ENCODE data around the gene SS18L1. TPM values are rescaled to one million over a fixed set of nuclear protein-coding genes. Genes with fewer than 3 reads are reported as not detected.

The SS18L1 gene
- total RNA-seq, 1 experiment from 2014 or later = 18.0 TPM

- no peak for DNase-seq (ENCODE audit: low read depth)
These were observed 48.4 kb downstream of the SS18L1 start for GRCh38 chr20:62191781-62192559.

GRCh38 chr20:62192635-62193034 lies 49.1 kb downstream of the SS18L1 start:
- no peak for DNase-seq (ENCODE audit: low read depth)

GRCh38 chr20:62193079-62194025 lies 49.8 kb downstream of the SS18L1 start:
- no peak for DNase-seq (ENCODE audit: low read depth)

- DNase-seq (ENCODE audit: low read depth) = no peak
These were observed 51.5 kb downstream of the SS18L1 start for GRCh38 chr20:62195075-62195405.

GRCh38 chr20:62195736-62196135 lies 52.2 kb downstream of the SS18L1 start:
- no peak for DNase-seq (ENCODE audit: low read depth)

GRCh38 chr20:62196286-62196685 lies 52.7 kb downstream of the SS18L1 start:
- DNase-seq (ENCODE audit: low read depth) = no peak

- no peak for DNase-seq (ENCODE audit: low read depth)
These were observed 53.7 kb downstream of the SS18L1 start for GRCh38 chr20:62197311-62197710.

- DNase-seq (ENCODE audit: low read depth) = no peak
These were observed 54.2 kb downstream of the SS18L1 start for GRCh38 chr20:62197801-62198200.

GRCh38 chr20:62198496-62198895 lies 54.9 kb downstream of the SS18L1 start:
- DNase-seq (ENCODE audit: low read depth) = no peak

GRCh38 chr20:62198931-62199330 lies 55.4 kb downstream of the SS18L1 start:
- DNase-seq (ENCODE audit: low read depth) = no peak

GRCh38 chr20:62200491-62201172 lies 57.1 kb downstream of the SS18L1 start:
- no peak for DNase-seq (ENCODE audit: low read depth)

GRCh38 chr20:62201173-62202082 lies 57.9 kb downstream of the SS18L1 start:
- DNase-seq (ENCODE audit: low read depth) = no peak

- DNase-seq (ENCODE audit: low read depth) = no peak
These were observed 58.5 kb downstream of the SS18L1 start for GRCh38 chr20:62202083-62202395.

- DNase-seq (ENCODE audit: low read depth) = no peak
These were observed 59.3 kb downstream of the SS18L1 start for GRCh38 chr20:62202676-62203377.

GRCh38 chr20:62203378-62204030 lies 59.9 kb downstream of the SS18L1 start:
- no peak for DNase-seq (ENCODE audit: low read depth)

GRCh38 chr20:62205618-62206387 lies 62.2 kb downstream of the SS18L1 start:
- no peak for DNase-seq (ENCODE audit: low read depth)

GRCh38 chr20:62206388-62206775 lies 62.8 kb downstream of the SS18L1 start:
- no peak for DNase-seq (ENCODE audit: low read depth)

- DNase-seq (ENCODE audit: low read depth) = no peak
These were observed 64.7 kb downstream of the SS18L1 start for GRCh38 chr20:62208061-62208794.

All from LHCN-M2 (cell line).